ENCODE measurements around the gene TRIM24.
"Not testable (repeated sequence)": the region's sequence is repeated elsewhere in the genome, so short reads cannot be mapped to it uniquely, and the experiment has no call there.

TRIM24 gene

GRCh38 chr7:138493535-138493934 is 33.5 kb downstream of the TRIM24 start:
- TF ChIP-seq CTCF (IDR thresholded peaks at IDR 0.05; ENCODE audit: extremely low read depth, missing control alignments), result no peak

DNA sequence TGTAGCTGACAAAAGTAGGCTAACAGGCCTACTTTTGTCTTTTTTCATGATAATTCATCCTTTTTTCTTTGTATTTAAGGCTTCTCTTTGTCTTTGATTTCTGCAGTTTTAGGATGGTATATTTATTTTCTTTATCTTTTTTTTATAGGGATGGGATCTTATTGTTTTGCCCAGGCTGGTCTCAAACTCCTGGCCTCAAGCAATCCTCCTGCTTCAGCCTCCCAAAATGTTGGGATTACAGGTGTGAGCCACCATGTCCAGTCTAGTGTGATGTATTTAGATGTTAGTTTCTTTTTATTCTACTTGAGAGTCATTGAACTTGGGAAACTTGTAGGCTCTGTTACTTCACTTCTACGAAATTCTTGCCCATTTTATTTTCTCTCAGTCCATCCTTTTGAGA is 35.4 kb downstream of the TRIM24 start:
- no peak for TF ChIP-seq CTCF (IDR thresholded peaks at IDR 0.05; ENCODE audit: extremely low read depth, missing control alignments)
- no peak for DNase-seq (ENCODE audit: low spot score)

More at GRCh38 chr7:138493535-138493934, 33.5 kb downstream of the TRIM24 start:
- DNase-seq (ENCODE audit: low spot score), result no peak

DNA sequence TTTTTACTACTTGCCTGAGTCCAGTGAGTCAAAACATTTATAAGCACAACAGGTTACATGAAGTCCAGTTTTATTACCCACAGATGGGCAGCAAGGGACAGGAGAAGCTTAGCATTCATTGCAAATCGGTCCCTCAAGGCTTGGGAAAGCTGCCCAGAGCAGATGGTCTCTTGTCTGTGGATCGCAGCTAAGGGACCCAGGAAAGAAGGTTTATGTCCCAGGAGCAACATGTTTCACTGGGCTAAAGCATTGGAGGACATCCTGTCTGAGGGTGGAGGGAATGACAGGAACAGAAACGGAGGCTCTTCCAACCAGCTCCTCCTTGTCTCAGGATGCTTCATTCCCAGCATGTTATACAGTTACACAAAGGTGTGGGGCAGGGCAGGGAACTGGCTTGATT is 39.3 kb downstream of the TRIM24 start:
- no peak for TF ChIP-seq CTCF (IDR thresholded peaks at IDR 0.05; ENCODE audit: extremely low read depth, missing control alignments)
- no peak for DNase-seq (ENCODE audit: low spot score)

GRCh38 chr7:138500303-138500702 is 40.2 kb downstream of the TRIM24 start:
- not testable (repeated sequence) for DNase-seq (ENCODE audit: low spot score)

DNA sequence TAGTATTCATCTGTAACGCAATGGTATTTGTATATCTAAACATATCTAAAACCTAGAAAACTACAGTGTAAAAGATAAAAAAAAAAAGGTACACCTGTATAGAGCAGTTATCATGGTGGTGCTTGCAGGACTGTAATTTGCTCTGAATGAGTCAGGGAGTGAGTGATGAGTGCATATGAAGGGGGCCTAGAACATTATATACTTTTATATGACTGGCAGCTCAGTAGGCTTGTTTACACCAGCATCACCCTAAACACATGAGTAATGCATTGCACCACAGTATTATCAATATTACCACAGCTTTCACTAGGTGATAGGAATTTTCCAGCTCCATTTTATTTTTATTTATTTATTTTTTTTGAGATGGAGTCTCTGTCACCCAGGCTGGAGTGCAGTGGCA is 40.8 kb downstream of the TRIM24 start:
- DNase-seq (ENCODE audit: low spot score), result no peak
- TF ChIP-seq CTCF (IDR thresholded peaks at IDR 0.05; ENCODE audit: extremely low read depth, missing control alignments), result no peak

DNA sequence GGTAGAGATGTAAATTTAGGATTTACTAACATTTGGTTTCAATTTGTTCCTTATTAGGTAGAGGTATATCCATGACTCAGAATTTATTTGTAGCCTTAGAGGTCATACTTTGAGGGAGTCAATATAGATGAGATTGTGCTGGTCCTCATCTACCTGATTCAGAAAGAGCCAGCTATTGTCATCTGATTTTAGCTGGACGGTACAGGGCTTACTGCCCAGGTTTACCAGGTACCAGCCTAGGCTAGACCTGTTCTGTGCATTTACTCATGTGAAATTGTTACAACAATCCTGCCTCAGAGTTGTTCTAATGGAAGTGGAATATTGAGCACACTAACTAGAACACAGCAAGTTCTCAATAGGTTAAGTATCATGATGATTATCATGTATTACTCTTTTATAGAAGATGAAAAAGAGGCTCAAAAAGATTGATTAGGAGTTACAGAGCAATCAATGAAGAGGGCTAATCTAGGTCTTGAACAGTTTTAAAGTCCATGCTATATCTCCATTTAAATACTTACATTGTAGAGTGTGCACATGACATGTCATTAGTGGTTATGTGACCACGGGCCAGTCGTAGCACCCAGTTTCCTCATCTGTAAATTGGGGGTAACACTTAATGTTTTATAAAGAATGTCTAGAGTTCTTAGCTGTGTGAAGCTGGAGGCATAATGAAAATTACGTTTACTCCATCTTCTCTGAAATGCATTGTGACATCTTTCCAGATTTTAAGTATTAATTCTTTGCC is 42.1 kb downstream of the TRIM24 start:
- no peak for TF ChIP-seq CTCF (IDR thresholded peaks at IDR 0.05; ENCODE audit: extremely low read depth, missing control alignments)
- DNase-seq (ENCODE audit: low spot score), result no peak

- no peak for TF ChIP-seq CTCF (IDR thresholded peaks at IDR 0.05; ENCODE audit: extremely low read depth, missing control alignments)
Observed at GRCh38 chr7:138505361-138505873, 45.4 kb downstream of the TRIM24 start.

DNA sequence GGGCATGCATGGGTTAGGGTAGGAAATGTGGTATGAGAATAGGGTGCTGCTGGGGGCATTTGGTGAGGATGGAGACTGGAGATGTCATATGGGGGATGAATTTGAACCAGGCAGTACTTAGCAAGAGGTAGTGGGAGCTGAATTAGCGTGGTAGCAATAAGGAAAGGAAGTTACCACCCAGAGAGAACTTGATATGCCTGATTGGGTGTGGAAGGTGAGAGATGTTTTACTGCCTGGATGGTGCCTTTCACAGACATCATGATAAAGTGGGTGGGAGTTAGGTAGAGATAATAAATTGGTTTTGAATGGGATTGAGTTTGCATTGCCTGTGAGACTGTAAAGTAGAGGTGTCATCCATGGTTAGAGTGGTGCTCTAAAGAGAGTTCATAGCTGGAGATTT is 46.7 kb downstream of the TRIM24 start:
- no peak for DNase-seq (ENCODE audit: low spot score)
- no peak for TF ChIP-seq CTCF (IDR thresholded peaks at IDR 0.05; ENCODE audit: extremely low read depth, missing control alignments)

More at GRCh38 chr7:138505361-138505873, 45.4 kb downstream of the TRIM24 start:
- no peak for DNase-seq (ENCODE audit: low spot score)

Measured in GM20000 (cell line).